ENCODE measurements around the gene HIVEP3.
A peak's percentile ranks its signal among the peaks of the same experiment; 100 is the strongest.

The HIVEP3 gene

GRCh38 chr1:41582851-41583657 is 335.7 kb downstream of the HIVEP3 start:
- H3K27me3 ChIP-seq, result no peaks in the 10 kb centered on the region
- TF ChIP-seq Cebpa-rat (IDR thresholded peaks at IDR 0.05), result no peak
- H3K4me2 ChIP-seq, result peak overlapping the region in 2 of 11 experiments; percentile 7 to 29; a peak in 2 of 22 replicates
- H3K4me1 ChIP-seq, result peaks cover 24 to 53% (median 40%) of the 10 kb centered on the region in 10 experiments
- H3K27ac ChIP-seq, result no peak overlapping the region
- H3K9me3 ChIP-seq (replicated peaks in 1 of 11), result peaks cover 0 to 4% (median 0%) of the 10 kb centered on the region in 11 experiments; a peak in 1 of 22 replicates
- peaks cover 0 to 14% (median 0%) of the 10 kb centered on the region in 11 experiments; a peak in 3 of 22 replicates for H4K20me1 ChIP-seq
- peaks cover 0 to 57% (median 11%) of the 10 kb centered on the region in 11 experiments; a peak in 12 of 22 replicates for H3K36me3 ChIP-seq
- H3K9ac ChIP-seq, result no peak overlapping the region
- H3K4me3 ChIP-seq, result no peak overlapping the region

- no peaks in the 10 kb centered on the region for H3K9me3 ChIP-seq (replicated peaks in 1 of 11)
- H3K4me1 ChIP-seq, result peaks cover 24 to 54% (median 40%) of the 10 kb centered on the region in 10 experiments
- peak overlapping the region in 6 of 11 experiments; percentile 65 to 94 (median 82); a peak in 6 of 22 replicates for H3K4me2 ChIP-seq
- H3K4me3 ChIP-seq, result no peak overlapping the region
- H3K9ac ChIP-seq, result no peak overlapping the region
- H3K27ac ChIP-seq, result peak overlapping the region in 2 of 11 experiments; percentile 6 to 61; a peak in 1 of 22 replicates
- H3K27me3 ChIP-seq, result no peaks in the 10 kb centered on the region
- peaks cover 0 to 52% (median 11%) of the 10 kb centered on the region in 11 experiments; a peak in 12 of 22 replicates for H3K36me3 ChIP-seq
- TF ChIP-seq Cebpa-rat (IDR thresholded peaks at IDR 0.05), result no peak
- peaks cover 0 to 14% (median 0%) of the 10 kb centered on the region in 11 experiments; a peak in 2 of 22 replicates for H4K20me1 ChIP-seq
These were observed 336.4 kb downstream of the HIVEP3 start for GRCh38 chr1:41582351-41582750.

- H3K27me3 ChIP-seq, result no peaks in the 10 kb centered on the region
- peaks cover 0 to 52% (median 11%) of the 10 kb centered on the region in 11 experiments; a peak in 12 of 22 replicates for H3K36me3 ChIP-seq
- no peak overlapping the region for H3K4me3 ChIP-seq
- H4K20me1 ChIP-seq, result peaks cover 0 to 14% (median 0%) of the 10 kb centered on the region in 11 experiments; a peak in 2 of 22 replicates
- no peak overlapping the region for H3K9ac ChIP-seq
- H3K4me2 ChIP-seq, result peak overlapping the region; percentile 65 to 94 (median 81); a peak in 20 of 22 replicates
- H3K4me1 ChIP-seq, result peaks cover 24 to 54% (median 40%) of the 10 kb centered on the region in 10 experiments
- no peak for TF ChIP-seq Cebpa-rat (IDR thresholded peaks at IDR 0.05)
- no peaks in the 10 kb centered on the region for H3K9me3 ChIP-seq (replicated peaks in 1 of 11)
- peak overlapping the region in 4 of 11 experiments; percentile 25 to 61 (median 52); a peak in 6 of 22 replicates for H3K27ac ChIP-seq
These were observed 336.8 kb downstream of the HIVEP3 start for GRCh38 chr1:41582004-41582325.

- peaks cover 24 to 60% (median 45%) of the 10 kb centered on the region in 10 experiments for H3K4me1 ChIP-seq
- H3K4me3 ChIP-seq, result no peak overlapping the region
- peak overlapping the region in 2 of 11 experiments; percentile 2 to 20; a peak in 2 of 22 replicates for H3K9ac ChIP-seq
- H3K4me2 ChIP-seq, result peak overlapping the region; percentile 65 to 94 (median 81)
- H3K27me3 ChIP-seq, result no peaks in the 10 kb centered on the region
- no peak for TF ChIP-seq Cebpa-rat (IDR thresholded peaks at IDR 0.05)
- no peaks in the 10 kb centered on the region for H3K9me3 ChIP-seq (replicated peaks in 1 of 11)
- H4K20me1 ChIP-seq, result peaks cover 0 to 14% (median 0%) of the 10 kb centered on the region in 11 experiments; a peak in 2 of 22 replicates
- H3K36me3 ChIP-seq, result peaks cover 0 to 52% (median 11%) of the 10 kb centered on the region in 11 experiments; a peak in 12 of 22 replicates
- H3K27ac ChIP-seq, result peak overlapping the region in 9 of 11 experiments; percentile 15 to 61 (median 38); a peak in 15 of 22 replicates
These were observed 337.3 kb downstream of the HIVEP3 start for GRCh38 chr1:41581216-41582003.

- Histone ChIP-seq H3K27me3 (no peaks in the 10 kb centered on the region), H3K4me2 (peak overlapping the region; percentile 65 to 94 (median 81)), H3K9me3 (replicated peaks in 1 of 11) (no peaks in the 10 kb centered on the region), H3K27ac (peak overlapping the region in 9 of 11 experiments; percentile 15 to 61 (median 38); a peak in 12 of 22 replicates), H4K20me1 (peaks cover 0 to 7% (median 0%) of the 10 kb centered on the region in 11 experiments; a peak in 2 of 22 replicates), H3K4me3 (no peak overlapping the region), H3K36me3 (peaks cover 0 to 52% (median 11%) of the 10 kb centered on the region in 11 experiments; a peak in 12 of 22 replicates), H3K9ac (peak overlapping the region in 2 of 11 experiments; percentile 2 to 9; a peak in 1 of 22 replicates), H3K4me1 (peaks cover 24 to 68% (median 52%) of the 10 kb centered on the region in 10 experiments)
- no peak for TF ChIP-seq Cebpa-rat (IDR thresholded peaks at IDR 0.05)
These were observed 338.1 kb downstream of the HIVEP3 start for GRCh38 chr1:41580520-41581172.

GRCh38 chr1:41580021-41580420 is 338.7 kb downstream of the HIVEP3 start:
- TF ChIP-seq Cebpa-rat (IDR thresholded peaks at IDR 0.05), result no peak
- Histone ChIP-seq H3K4me1 (peaks cover 26 to 74% (median 59%) of the 10 kb centered on the region in 10 experiments), H3K9ac (no peak overlapping the region), H3K27me3 (no peaks in the 10 kb centered on the region), H3K27ac (peak overlapping the region in 7 of 11 experiments; percentile 16 to 61 (median 45); a peak in 6 of 22 replicates), H3K4me2 (peak overlapping the region in 10 of 11 experiments; percentile 65 to 94 (median 82); a peak in 20 of 22 replicates), H3K9me3 (replicated peaks in 1 of 11) (no peaks in the 10 kb centered on the region), H3K36me3 (peaks cover 0 to 48% (median 9%) of the 10 kb centered on the region in 11 experiments; a peak in 12 of 22 replicates), H3K4me3 (no peak overlapping the region), H4K20me1 (peaks cover 0 to 6% (median 0%) of the 10 kb centered on the region in 11 experiments; a peak in 3 of 22 replicates)

- H3K9ac ChIP-seq, result no peak overlapping the region
- no peaks in the 10 kb centered on the region for H3K27me3 ChIP-seq
- H3K27ac ChIP-seq, result no peak overlapping the region
- TF ChIP-seq Cebpa-rat (IDR thresholded peaks at IDR 0.05), result no peak
- H3K4me1 ChIP-seq, result peaks cover 35 to 79% (median 67%) of the 10 kb centered on the region in 10 experiments
- peaks cover 0 to 5% (median 0%) of the 10 kb centered on the region in 11 experiments; a peak in 3 of 22 replicates for H4K20me1 ChIP-seq
- peaks cover 0 to 36% (median 3%) of the 10 kb centered on the region in 11 experiments; a peak in 8 of 22 replicates for H3K36me3 ChIP-seq
- H3K4me2 ChIP-seq, result peak overlapping the region in 6 of 11 experiments; percentile 8 to 81 (median 46); a peak in 6 of 22 replicates
- H3K4me3 ChIP-seq, result no peak overlapping the region
- no peaks in the 10 kb centered on the region for H3K9me3 ChIP-seq (replicated peaks in 1 of 11)
These were observed 339.9 kb downstream of the HIVEP3 start for GRCh38 chr1:41578712-41579335.
